Measurements from ENCODE around the gene ABHD14A.
A peak's percentile ranks its signal among the peaks of the same experiment; 100 is the strongest.

ABHD14A gene

GRCh38 chr3:52005571-52005986 lies 30.7 kb downstream of the ABHD14A start:
- peak overlapping the region; percentile 8 for H3K4me3 ChIP-seq (ENCODE audit: insufficient read length, low read depth)
- TF ChIP-seq SUZ12 (IDR thresholded peaks at IDR 0.05; ENCODE audit: extremely low read depth, insufficient read depth, insufficient read length) (no peak), YY1 (IDR thresholded peaks at IDR 0.05; ENCODE audit: insufficient read depth, insufficient read length) (no peak), ZNF274 (IDR thresholded peaks at IDR 0.05; ENCODE audit: low read depth, low read length) (no peak)
- DNase-seq (ENCODE audit: low read depth, low spot score), result peak; percentile 59
- no peaks in the 10 kb centered on the region for H3K9me3 ChIP-seq (ENCODE audit: insufficient read depth, low read length)
- peak overlapping the region; percentile 59 for H3K9ac ChIP-seq (ENCODE audit: insufficient read length, low read depth)
- H3K4me1 ChIP-seq (ENCODE audit: insufficient read depth, insufficient read length), result peaks cover 31% of the 10 kb centered on the region
- peaks cover 18% of the 10 kb centered on the region for H3K27me3 ChIP-seq (ENCODE audit: insufficient read depth, insufficient read length)
- H3K36me3 ChIP-seq (ENCODE audit: insufficient read depth, insufficient read length, low read length), result no peaks in the 10 kb centered on the region

GRCh38 chr3:52006017-52006819 lies 31.4 kb downstream of the ABHD14A start:
- H3K27me3 ChIP-seq (ENCODE audit: insufficient read depth, insufficient read length), result peaks cover 18% of the 10 kb centered on the region
- TF ChIP-seq YY1 (IDR thresholded peaks at IDR 0.05; ENCODE audit: insufficient read depth, insufficient read length), result no peak
- H3K36me3 ChIP-seq (ENCODE audit: insufficient read depth, insufficient read length, low read length), result no peaks in the 10 kb centered on the region
- peak overlapping the region; percentile 59 for H3K9ac ChIP-seq (ENCODE audit: insufficient read length, low read depth)
- H3K4me1 ChIP-seq (ENCODE audit: insufficient read depth, insufficient read length), result peaks cover 31% of the 10 kb centered on the region
- H3K9me3 ChIP-seq (ENCODE audit: insufficient read depth, low read length), result no peaks in the 10 kb centered on the region
- DNase-seq (ENCODE audit: low read depth, low spot score), result no peak
- no peak overlapping the region for H3K4me3 ChIP-seq (ENCODE audit: insufficient read length, low read depth)

GRCh38 chr3:52006820-52007133 lies 31.9 kb downstream of the ABHD14A start:
- Histone ChIP-seq H3K4me3 (ENCODE audit: insufficient read length, low read depth) (no peak overlapping the region), H3K36me3 (ENCODE audit: insufficient read depth, insufficient read length, low read length) (no peaks in the 10 kb centered on the region), H3K4me1 (ENCODE audit: insufficient read depth, insufficient read length) (peaks cover 29% of the 10 kb centered on the region), H3K9me3 (ENCODE audit: insufficient read depth, low read length) (no peaks in the 10 kb centered on the region), H3K9ac (ENCODE audit: insufficient read length, low read depth) (peak overlapping the region; percentile 59), H3K27me3 (ENCODE audit: insufficient read depth, insufficient read length) (peaks cover 17% of the 10 kb centered on the region)
- no peak for TF ChIP-seq SUZ12 (IDR thresholded peaks at IDR 0.05; ENCODE audit: extremely low read depth, insufficient read depth, insufficient read length)
- TF ChIP-seq YY1 (IDR thresholded peaks at IDR 0.05; ENCODE audit: insufficient read depth, insufficient read length), result no peak
- TF ChIP-seq ZNF274 (IDR thresholded peaks at IDR 0.05; ENCODE audit: low read depth, low read length), result no peak
- DNase-seq (ENCODE audit: low read depth, low spot score), result no peak

- TF ChIP-seq ZNF274 (IDR thresholded peaks at IDR 0.05; ENCODE audit: low read depth, low read length), result no peak
- TF ChIP-seq SUZ12 (IDR thresholded peaks at IDR 0.05; ENCODE audit: extremely low read depth, insufficient read depth, insufficient read length), result no peak
- TF ChIP-seq YY1 (IDR thresholded peaks at IDR 0.05; ENCODE audit: insufficient read depth, insufficient read length), result no peak
- H3K9me3 ChIP-seq (ENCODE audit: insufficient read depth, low read length), result no peaks in the 10 kb centered on the region
- H3K4me3 ChIP-seq (ENCODE audit: insufficient read length, low read depth), result no peak overlapping the region
These were observed 32.4 kb downstream of the ABHD14A start for GRCh38 chr3:52007291-52007690.

GRCh38 chr3:52010431-52010830 lies 35.6 kb downstream of the ABHD14A start:
- DNase-seq (ENCODE audit: low read depth, low spot score), result no peak
- Histone ChIP-seq H3K9ac (ENCODE audit: insufficient read length, low read depth) (no peak overlapping the region), H3K27me3 (ENCODE audit: insufficient read depth, insufficient read length) (no peaks in the 10 kb centered on the region), H3K9me3 (ENCODE audit: insufficient read depth, low read length) (no peaks in the 10 kb centered on the region), H3K4me1 (ENCODE audit: insufficient read depth, insufficient read length) (peaks cover 21% of the 10 kb centered on the region), H3K36me3 (ENCODE audit: insufficient read depth, insufficient read length, low read length) (no peaks in the 10 kb centered on the region), H3K4me3 (ENCODE audit: insufficient read length, low read depth) (no peak overlapping the region)
- no peak for TF ChIP-seq SUZ12 (IDR thresholded peaks at IDR 0.05; ENCODE audit: extremely low read depth, insufficient read depth, insufficient read length)
- TF ChIP-seq YY1 (IDR thresholded peaks at IDR 0.05; ENCODE audit: insufficient read depth, insufficient read length), result no peak
- TF ChIP-seq ZNF274 (IDR thresholded peaks at IDR 0.05; ENCODE audit: low read depth, low read length), result no peak

More at GRCh38 chr3:52007291-52007690, 32.4 kb downstream of the ABHD14A start:
- DNase-seq (ENCODE audit: low read depth, low spot score), result no peak
- H3K9ac ChIP-seq (ENCODE audit: insufficient read length, low read depth), result no peak overlapping the region
- peaks cover 26% of the 10 kb centered on the region for H3K4me1 ChIP-seq (ENCODE audit: insufficient read depth, insufficient read length)
- peaks cover 13% of the 10 kb centered on the region for H3K27me3 ChIP-seq (ENCODE audit: insufficient read depth, insufficient read length)
- H3K36me3 ChIP-seq (ENCODE audit: insufficient read depth, insufficient read length, low read length), result no peaks in the 10 kb centered on the region

GRCh38 chr3:52012699-52013098 lies 37.8 kb downstream of the ABHD14A start:
- Histone ChIP-seq H3K36me3 (ENCODE audit: insufficient read depth, insufficient read length, low read length) (no peaks in the 10 kb centered on the region), H3K9me3 (ENCODE audit: insufficient read depth, low read length) (no peaks in the 10 kb centered on the region), H3K4me1 (ENCODE audit: insufficient read depth, insufficient read length) (peaks cover 14% of the 10 kb centered on the region), H3K4me3 (ENCODE audit: insufficient read length, low read depth) (no peak overlapping the region), H3K9ac (ENCODE audit: insufficient read length, low read depth) (no peak overlapping the region), H3K27me3 (ENCODE audit: insufficient read depth, insufficient read length) (no peaks in the 10 kb centered on the region)
- DNase-seq (ENCODE audit: low read depth, low spot score), result no peak
- TF ChIP-seq ZNF274 (IDR thresholded peaks at IDR 0.05; ENCODE audit: low read depth, low read length), result no peak
- no peak for TF ChIP-seq YY1 (IDR thresholded peaks at IDR 0.05; ENCODE audit: insufficient read depth, insufficient read length)
- no peak for TF ChIP-seq SUZ12 (IDR thresholded peaks at IDR 0.05; ENCODE audit: extremely low read depth, insufficient read depth, insufficient read length)

GRCh38 chr3:52013802-52014598 lies 39.1 kb downstream of the ABHD14A start:
- H3K9ac ChIP-seq (ENCODE audit: insufficient read length, low read depth), result no peak overlapping the region
- H3K4me3 ChIP-seq (ENCODE audit: insufficient read length, low read depth), result no peak overlapping the region
- no peak for DNase-seq (ENCODE audit: low read depth, low spot score)
- no peaks in the 10 kb centered on the region for H3K36me3 ChIP-seq (ENCODE audit: insufficient read depth, insufficient read length, low read length)
- H3K27me3 ChIP-seq (ENCODE audit: insufficient read depth, insufficient read length), result no peaks in the 10 kb centered on the region
- no peaks in the 10 kb centered on the region for H3K9me3 ChIP-seq (ENCODE audit: insufficient read depth, low read length)
- H3K4me1 ChIP-seq (ENCODE audit: insufficient read depth, insufficient read length), result peaks cover 15% of the 10 kb centered on the region
- no peak for TF ChIP-seq SUZ12 (IDR thresholded peaks at IDR 0.05; ENCODE audit: extremely low read depth, insufficient read depth, insufficient read length)
- TF ChIP-seq YY1 (IDR thresholded peaks at IDR 0.05; ENCODE audit: insufficient read depth, insufficient read length), result no peak
- no peak for TF ChIP-seq ZNF274 (IDR thresholded peaks at IDR 0.05; ENCODE audit: low read depth, low read length)

Data from NT2/D1 (cell line).